Liver (tissue), 9 donors: ENCODE measurements around the gene TTC34. TPM values are rescaled to one million over a fixed set of nuclear protein-coding genes. Genes with fewer than 3 reads are reported as not detected.

ENCODE experiments used
- DNase-seq: peaks from one replicate; pipeline ENCODE4 v3.0.0-alpha.2; 2017; ENCODE audit warnings: low spot score
- H3K27ac ChIP-seq, 2 donors: one replicate each; pipeline ENCODE4 v1.7.0; 2013; ENCODE audit warnings: inconsistent platforms in 2 of 2, low read length in 2 of 2, control low read depth in 1 of 2, low read depth in 1 of 2, mild to moderate bottlenecking in 1 of 2
- H3K27me3 ChIP-seq, 4 donors: one replicate each; pipeline versions ENCODE4 v1.6.1 to v1.7.0; 2013; ENCODE audit warnings: low read length in 3 of 4, inconsistent platforms in 1 of 4, mild to moderate bottlenecking in 1 of 4, moderate library complexity in 1 of 4; ENCODE audit not compliant: control insufficient read depth in 4 of 4, insufficient read depth in 4 of 4
- H3K36me3 ChIP-seq, 4 donors: one replicate each; pipeline versions ENCODE4 v1.6.1 to v1.7.0; 2013; ENCODE audit warnings: low read length in 3 of 4, mild to moderate bottlenecking in 3 of 4, low read depth in 1 of 4, moderate library complexity in 1 of 4; ENCODE audit not compliant: control insufficient read depth in 4 of 4, insufficient read depth in 3 of 4
- H3K4me1 ChIP-seq, 4 donors: one replicate each; pipeline versions ENCODE4 v1.6.1 to v1.7.0; 2013; ENCODE audit warnings: low read length in 3 of 4, mild to moderate bottlenecking in 3 of 4, moderate library complexity in 1 of 4; ENCODE audit not compliant: control insufficient read depth in 4 of 4, insufficient read depth in 4 of 4
- H3K4me3 ChIP-seq, 3 donors: one replicate each; pipeline versions ENCODE4 v1.6.1 to v1.7.0; 2013; ENCODE audit warnings: low read length in 3 of 3, control low read depth in 1 of 3, low read depth in 1 of 3, mild to moderate bottlenecking in 1 of 3
- H3K9ac ChIP-seq, 2 donors: one replicate each; pipeline ENCODE4 v1.7.0; 2013; ENCODE audit warnings: low read length in 2 of 2, mild to moderate bottlenecking in 2 of 2, moderate library complexity in 2 of 2, control low read depth in 1 of 2, low read depth in 1 of 2
- H3K9me3 ChIP-seq, 4 donors: one replicate each; pipeline versions ENCODE4 v1.6.1 to v1.7.0; 2013; ENCODE audit warnings: low read length in 3 of 4; ENCODE audit not compliant: control insufficient read depth in 4 of 4
- ATF3 ChIP-seq: IDR thresholded peaks from 2 replicates; pipeline ENCODE4 v1.6.1; 2016; ENCODE audit warnings: antibody characterized with exemption
- CTCF ChIP-seq: fragments of 150-350 bp; IDR thresholded peaks from 2 replicates; pipeline ENCODE4 v1.5.1; 2017; ENCODE audit warnings: improper control_type of control experiment, low read depth, low read length; ENCODE audit not compliant: missing input control
- EGR1 ChIP-seq, 2 donors: IDR thresholded peaks; 2 replicates each; pipeline ENCODE4 v1.6.1; 2016 to 2018; ENCODE audit warnings: antibody characterized with exemption in 2 of 2, low read depth in 2 of 2
- FOXA1 ChIP-seq: IDR thresholded peaks from 2 replicates; pipeline ENCODE4 v1.6.1; 2016; ENCODE audit warnings: antibody characterized with exemption
- FOXA2 ChIP-seq: IDR thresholded peaks from 2 replicates; pipeline ENCODE4 v1.6.1; 2016; ENCODE audit warnings: antibody characterized with exemption
- GABPA ChIP-seq, 2 donors: IDR thresholded peaks in 1 of 2; conservative IDR thresholded peaks in 1 of 2; 2 replicates each; pipeline ENCODE4 v1.6.1; 2016; ENCODE audit warnings: antibody characterized with exemption in 2 of 2, mild to moderate bottlenecking in 1 of 2, moderate library complexity in 1 of 2
- HNF4A ChIP-seq, 2 donors: conservative IDR thresholded peaks; 2 replicates each; pipeline ENCODE4 v1.6.1; 2016; ENCODE audit warnings: antibody characterized with exemption in 2 of 2, mild to moderate bottlenecking in 2 of 2
- HNF4G ChIP-seq: IDR thresholded peaks from 2 replicates; pipeline ENCODE4 v1.6.1; 2016; ENCODE audit warnings: antibody characterized with exemption
- JUND ChIP-seq, 2 donors: IDR thresholded peaks; 2 replicates each; pipeline ENCODE4 v1.6.1; 2016; ENCODE audit warnings: antibody characterized with exemption in 2 of 2
- NR2F2 ChIP-seq: IDR thresholded peaks from 2 replicates; pipeline ENCODE4 v1.6.1; 2016; ENCODE audit warnings: antibody characterized with exemption
- RAD21 ChIP-seq, 2 donors: IDR thresholded peaks; 2 replicates each; pipeline ENCODE4 v1.6.1; 2016; ENCODE audit warnings: antibody characterized with exemption in 2 of 2, mild to moderate bottlenecking in 2 of 2
- RXRA ChIP-seq, 2 donors: IDR thresholded peaks; 2 replicates each; pipeline ENCODE4 v1.6.1; 2017 to 2018; ENCODE audit warnings: antibody characterized with exemption in 2 of 2, mild to moderate bottlenecking in 1 of 2
- SP1 ChIP-seq: IDR thresholded peaks from 2 replicates; pipeline ENCODE4 v1.6.1; 2018; ENCODE audit warnings: antibody characterized with exemption, mild to moderate bottlenecking
- TAF1 ChIP-seq: conservative IDR thresholded peaks from 2 replicates; pipeline ENCODE4 v1.6.1; 2016; ENCODE audit warnings: antibody characterized with exemption, mild to moderate bottlenecking
- YY1 ChIP-seq: IDR thresholded peaks from 2 replicates; pipeline ENCODE4 v1.6.1; 2016; ENCODE audit warnings: antibody characterized with exemption, mild to moderate bottlenecking
- ZBTB33 ChIP-seq: IDR thresholded peaks from 2 replicates; pipeline ENCODE4 v1.6.1; 2016; ENCODE audit warnings: antibody characterized with exemption
- WGBS: extraction: QIAGEN DNeasy Blood & Tissue Kit; methylation state at CpG from one replicate; pipeline ENCODE4 v1.1.7; 2013; 5-methylcytosine and 5-hydroxymethylcytosine counted together
- polyA plus RNA-seq, 2 donors: library from polyadenylated mRNA; stranded (reverse) in 1 of 2; unstranded in 1 of 2; fragments of 200-250 nt in 1 of 2; fragments of >200 nt in 1 of 2; fragmentation: Nextera tagmentation in 1 of 2; extraction: Ambion mirVana in 1 of 2; gene quantifications; one replicate each; pipeline versions ENCODE4 v1.2.1 to v1.2.3, GENCODE V29; 2013 to 2015
- total RNA-seq, 2 donors: library from RNA; depleted of rRNA; stranded (reverse); fragments of >200 nt; gene quantifications; one replicate each; pipeline ENCODE4 v1.2.3, GENCODE V29; 2014
- TF ChIP-seq, protein P1 (sequence below): IDR thresholded peaks from 2 replicates; pipeline ENCODE4 v1.6.1; 2016; ENCODE audit warnings: antibody characterized with exemption
- donor health status: healthy.
- donor health status: healthy.
- donor health status: healthy.
- donor health status: healthy.
- donor health status: healthy.

TTC34 gene
- total and polyA plus RNA-seq, 4 donors, result 0.01 to 0.25 (median 0.08) TPM; not detected in 1

DNA sequence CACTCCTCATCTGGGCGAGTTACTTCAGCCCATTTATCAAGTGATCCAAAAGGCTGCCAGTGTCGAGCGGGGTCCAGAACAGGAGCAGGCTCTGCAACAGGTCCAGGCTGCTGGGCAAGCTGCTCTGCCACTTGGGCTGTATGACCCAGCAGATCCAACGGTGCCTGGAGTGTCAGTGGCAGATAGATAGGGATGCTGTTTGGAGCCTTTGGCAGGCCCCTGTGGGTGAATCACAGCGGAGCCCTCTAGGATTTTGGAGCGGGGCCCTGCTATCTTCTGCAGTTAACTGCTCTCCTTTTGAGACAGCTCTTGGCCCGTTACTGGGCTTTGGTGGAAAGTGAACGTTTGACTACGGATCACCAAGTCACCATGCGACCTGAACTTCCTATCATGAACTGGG, 176.2 kb downstream of the TTC34 start:
- no peaks in the 10 kb centered on the region for H3K4me1 ChIP-seq
- H3K27me3 ChIP-seq, result peaks cover 0 to 7% (median 3%) of the 10 kb centered on the region in 4 donors
- no peak overlapping the region for H3K9ac ChIP-seq
- H3K36me3 ChIP-seq, result no peaks in the 10 kb centered on the region
- no peak overlapping the region for H3K4me3 ChIP-seq
- DNase-seq, result no peak
- WGBS, result 88% methylated on average over 10 of the region's 10 CpGs
- no peaks in the 10 kb centered on the region for H3K9me3 ChIP-seq
- H3K27ac ChIP-seq, result no peak overlapping the region
- TF ChIP-seq TAF1 (no peak), GABPA (IDR thresholded peaks at IDR 0.05 in 1 of 2, conservative IDR thresholded peaks at IDR 0.05 in 1 of 2) (no peak), JUND (IDR thresholded peaks at IDR 0.05) (no peak), NR2F2 (no peak), FOXA1 (no peak), SP1 (no peak), CTCF (no peak), RXRA (IDR thresholded peaks at IDR 0.05) (no peak)

- Histone ChIP-seq H3K4me1 (no peaks in the 10 kb centered on the region), H3K9me3 (no peaks in the 10 kb centered on the region), H3K9ac (no peak overlapping the region), H3K36me3 (no peaks in the 10 kb centered on the region), H3K4me3 (no peak overlapping the region), H3K27me3 (peaks cover 0 to 7% (median 3%) of the 10 kb centered on the region in 4 donors), H3K27ac (no peak overlapping the region)
- 89% methylated on average over 13 of the region's 13 CpGs for WGBS
- TF ChIP-seq ZBTB33 (no peak), JUND (IDR thresholded peaks at IDR 0.05) (no peak), YY1 (no peak), TAF1 (no peak), HNF4G (no peak), FOXA1 (no peak), ATF3 (no peak), HNF4A (conservative IDR thresholded peaks at IDR 0.05) (no peak), SP1 (no peak)
- no peak for DNase-seq
Observed at GRCh38 chr1:2624735-2625300, 176.7 kb downstream of the TTC34 start.

DNA sequence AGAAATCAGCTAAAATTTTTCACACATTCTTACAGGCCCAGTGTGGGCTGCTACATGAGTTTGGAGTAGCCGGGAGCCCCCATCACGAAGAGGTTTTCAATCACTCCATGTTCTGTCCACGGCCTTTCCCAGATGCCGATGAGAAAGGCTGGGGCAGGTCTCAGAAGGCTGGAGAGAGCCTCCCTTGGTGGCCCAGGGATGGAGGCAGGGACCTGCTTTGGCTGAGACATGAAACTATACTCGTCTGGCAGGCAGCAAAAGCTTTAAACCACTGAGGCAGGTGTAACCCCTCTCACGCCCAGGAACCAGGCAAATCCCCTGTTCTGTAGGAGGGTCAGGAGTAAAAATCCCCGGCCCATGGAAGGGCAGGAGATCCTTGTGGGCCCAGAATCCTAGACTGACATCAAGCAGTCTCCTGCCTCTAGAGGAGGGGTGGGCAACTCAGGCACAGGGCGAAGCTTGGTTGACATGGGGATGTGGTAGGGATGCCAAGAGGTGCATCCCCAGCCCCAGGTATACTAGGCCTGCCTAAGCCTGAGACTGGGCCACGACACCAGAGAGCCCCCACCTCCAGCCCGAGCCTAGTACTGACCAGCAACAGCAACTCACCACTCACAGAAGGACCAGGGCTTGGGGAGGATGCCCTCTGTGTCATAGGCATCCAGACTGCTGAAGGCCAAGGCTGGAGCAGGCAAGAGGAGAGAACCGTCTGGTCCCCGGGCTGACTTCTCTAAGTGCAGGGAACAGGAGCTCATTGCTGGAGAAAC, 177.7 kb downstream of the TTC34 start:
- Histone ChIP-seq H3K27me3 (peaks cover 0 to 7% (median 3%) of the 10 kb centered on the region in 4 donors), H3K4me3 (no peak overlapping the region), H3K4me1 (no peaks in the 10 kb centered on the region), H3K36me3 (no peaks in the 10 kb centered on the region), H3K27ac (no peak overlapping the region), H3K9ac (no peak overlapping the region), H3K9me3 (no peaks in the 10 kb centered on the region)
- DNase-seq, result no peak
- whole genome bisulfite sequencing, result 90% methylated on average over 12 of the region's 12 CpGs
- no peak for TF ChIP-seq FOXA2
- TF ChIP-seq FOXA1, result no peak
- TF ChIP-seq EGR1 (IDR thresholded peaks at IDR 0.05; ENCODE audit: low read depth in 2 of 2), result no peak
- no peak for TF ChIP-seq GABPA (IDR thresholded peaks at IDR 0.05 in 1 of 2, conservative IDR thresholded peaks at IDR 0.05 in 1 of 2)
- TF ChIP-seq SP1, result no peak
- TF ChIP-seq TAF1, result no peak
- no peak for TF ChIP-seq HNF4A (conservative IDR thresholded peaks at IDR 0.05)
- no peak for TF ChIP-seq ZBTB33
- no peak for TF ChIP-seq RXRA (IDR thresholded peaks at IDR 0.05)
- TF ChIP-seq, protein P1, sequence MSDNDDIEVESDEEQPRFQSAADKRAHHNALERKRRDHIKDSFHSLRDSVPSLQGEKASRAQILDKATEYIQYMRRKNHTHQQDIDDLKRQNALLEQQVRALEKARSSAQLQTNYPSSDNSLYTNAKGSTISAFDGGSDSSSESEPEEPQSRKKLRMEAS, result no peak
- no peak for TF ChIP-seq JUND (IDR thresholded peaks at IDR 0.05)
- TF ChIP-seq RAD21 (IDR thresholded peaks at IDR 0.05), result no peak
- TF ChIP-seq ATF3, result no peak
